HCEC 1CT (cell line): ENCODE results near the gene MRPL38.

ENCODE experiments used
- DNase-seq: peaks from one replicate; pipeline ENCODE4 v3.0.0-alpha.2; 2017

MRPL38 gene

GRCh38 chr17:75850928-75851692 lies 53.6 kb downstream of the MRPL38 start:
- no peak for DNase-seq

GRCh38 chr17:75849724-75850123 lies 55.0 kb downstream of the MRPL38 start:
- DNase-seq, result no peak

- DNase-seq, result no peak
Measured at GRCh38 chr17:75849279-75849646, 55.4 kb downstream of the MRPL38 start.
